ENCODE data around the gene B3GNT4.
"Not testable (repeated sequence)": the region's sequence is repeated elsewhere in the genome, so short reads cannot be mapped to it uniquely, and the experiment has no call there.

B3GNT4 gene

DNA sequence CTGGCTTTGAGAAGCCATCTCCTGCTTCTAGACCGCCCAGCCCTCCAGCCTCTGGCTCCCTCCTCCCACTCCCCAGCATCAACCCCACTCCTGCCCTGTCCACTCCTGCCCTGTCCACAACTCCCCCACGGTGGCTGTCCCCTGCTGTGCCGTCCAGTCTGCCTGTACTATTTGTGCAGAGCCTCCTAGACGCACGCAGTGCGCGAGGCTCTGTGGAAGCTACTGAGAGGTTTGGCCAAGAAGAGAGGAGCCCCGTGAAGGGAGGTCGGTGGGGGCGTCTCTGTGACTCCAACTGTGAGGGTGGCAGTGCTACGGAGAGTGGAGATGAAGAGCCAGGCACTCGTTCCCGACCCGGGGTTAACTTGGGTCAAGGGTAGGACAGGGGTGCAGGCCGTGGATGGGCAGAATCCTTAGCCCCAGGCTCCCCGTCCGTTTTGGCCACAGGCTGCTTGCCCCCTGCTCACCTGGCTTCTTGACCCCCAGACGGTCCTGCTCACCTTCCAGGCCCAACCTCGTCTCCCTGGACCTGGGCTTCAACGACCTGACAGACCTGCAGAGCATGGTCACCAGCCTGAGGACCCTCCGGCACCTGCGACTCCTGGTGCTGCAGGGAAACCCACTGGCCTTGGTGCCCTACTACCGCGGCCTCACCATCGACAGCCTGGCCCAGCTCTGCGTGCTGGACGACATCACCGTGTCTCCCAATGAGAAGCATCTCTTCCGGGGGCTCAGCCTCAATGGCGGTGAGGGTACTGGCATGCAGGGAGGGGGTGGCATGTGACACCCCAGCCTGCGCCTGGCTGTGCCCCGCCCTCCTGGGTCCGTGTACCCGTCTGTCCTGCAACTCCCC is 13.7 kb upstream of the B3GNT4 start:
- no peak for DNase-seq

DNA sequence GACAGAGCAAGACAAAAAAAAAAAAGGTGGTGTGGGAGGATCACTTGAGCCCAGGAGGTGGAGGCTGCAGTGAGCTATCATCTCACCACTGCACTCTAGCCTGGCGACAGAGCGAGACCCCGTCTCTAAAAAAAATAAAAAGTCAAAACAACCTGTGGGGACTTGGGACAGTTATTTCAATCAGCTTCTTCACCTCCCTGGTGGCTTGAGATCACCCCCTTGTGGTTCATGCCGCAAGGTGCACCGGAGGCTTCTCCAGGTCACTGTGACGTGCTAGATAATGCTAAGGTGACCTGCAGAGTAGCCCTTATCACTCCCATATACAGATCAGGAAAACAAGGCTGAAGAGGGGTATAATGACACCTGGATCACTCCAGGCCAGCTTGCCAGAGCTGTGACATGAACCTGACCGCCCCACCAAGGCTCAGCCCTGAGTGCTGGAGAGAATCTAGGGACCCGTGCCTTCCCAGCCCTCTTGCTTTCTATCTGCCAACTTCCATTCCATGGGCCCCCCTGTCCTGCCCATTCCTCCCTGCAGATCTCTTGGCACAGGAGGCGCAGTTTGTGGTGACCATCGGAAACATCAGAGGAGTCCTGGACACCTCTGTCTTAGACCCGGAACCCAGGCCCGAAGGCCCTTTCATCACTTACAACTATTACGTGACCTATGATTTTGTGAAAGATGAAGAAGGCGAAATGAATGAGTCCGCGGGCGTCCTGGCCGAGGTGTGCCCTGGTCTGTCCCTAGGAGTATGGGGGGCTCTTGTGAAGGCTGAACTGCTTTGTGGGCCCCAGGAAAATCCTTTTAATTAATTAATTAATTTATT is 12.5 kb upstream of the B3GNT4 start:
- DNase-seq: peak; percentile 19

DNA sequence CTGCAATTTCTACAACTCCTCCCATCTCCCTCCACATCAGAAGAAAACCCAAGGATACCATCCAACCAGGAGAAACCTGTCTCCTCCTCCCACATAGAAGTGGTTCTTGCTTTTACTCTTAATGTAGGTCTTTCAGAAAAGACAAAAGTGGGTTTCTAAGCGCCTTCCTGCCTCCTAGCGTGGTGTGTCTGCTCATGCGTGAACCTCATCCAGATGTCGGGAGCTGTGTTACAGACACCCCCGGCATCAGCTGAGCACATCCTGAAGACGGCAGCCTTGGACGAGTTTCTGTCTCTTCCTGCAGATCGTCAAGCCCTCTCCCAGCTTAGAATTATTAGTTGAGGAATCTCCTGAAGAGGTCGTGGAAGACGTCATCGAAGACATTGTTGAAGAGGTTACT is 11.1 kb upstream of the B3GNT4 start:
- no peak for DNase-seq

DNA sequence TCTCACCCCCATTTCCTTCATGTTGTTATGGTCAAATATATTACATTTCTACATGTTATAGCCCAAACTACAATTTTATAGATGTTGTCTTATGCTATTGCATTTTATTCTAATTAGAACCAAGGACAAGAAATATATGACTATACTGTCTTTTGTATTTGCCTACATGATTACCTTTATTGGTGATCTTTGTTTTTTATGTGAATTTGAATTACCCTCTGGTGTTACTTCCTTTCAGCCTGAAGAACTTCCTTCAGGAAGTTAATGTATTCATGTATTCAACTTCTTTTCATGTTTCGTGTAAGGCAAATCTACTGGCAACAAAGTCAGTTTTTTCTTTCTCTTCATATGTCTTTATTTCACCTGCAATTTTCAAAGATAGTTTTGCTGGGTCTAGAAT is 8.7 kb upstream of the B3GNT4 start:
- no peak for DNase-seq

DNA sequence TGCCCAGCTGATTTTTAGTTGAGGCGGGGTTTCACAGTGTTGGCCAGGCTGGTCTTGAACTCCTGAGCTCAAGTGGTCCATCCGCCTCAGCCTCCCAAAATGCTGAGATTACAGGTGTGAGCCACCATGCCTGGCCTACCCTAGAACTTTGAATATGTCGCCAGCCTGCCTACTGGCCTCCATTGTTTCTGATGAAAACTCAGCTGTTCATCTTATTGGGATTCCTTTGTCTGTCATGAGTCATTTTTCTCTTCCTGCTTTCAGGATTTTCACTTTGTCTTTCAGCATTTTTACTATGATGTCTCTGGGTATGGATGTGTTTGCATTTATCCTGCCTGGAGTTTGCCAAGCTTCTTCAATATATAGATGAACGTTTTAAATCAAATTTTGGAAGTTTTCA is 8.1 kb upstream of the B3GNT4 start:
- no peak for DNase-seq

DNA sequence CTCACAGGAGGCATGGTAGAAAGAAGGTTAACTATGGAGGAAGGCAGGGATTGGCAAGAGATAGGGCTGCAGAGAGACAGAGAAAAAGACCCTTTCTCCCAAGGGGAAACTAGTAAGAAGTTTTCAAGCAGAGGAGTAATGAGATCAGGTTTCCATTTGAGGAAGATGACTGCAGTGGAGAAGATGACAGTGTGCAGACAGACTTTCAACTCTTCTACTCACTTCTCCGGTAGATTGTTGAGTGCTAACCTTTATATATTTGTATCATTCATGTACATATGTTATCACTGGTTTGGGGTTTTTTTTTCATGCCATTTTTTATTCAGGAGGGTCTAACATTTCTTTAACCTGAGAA is 5.9 kb upstream of the B3GNT4 start:
- DNase-seq: no peak

DNA sequence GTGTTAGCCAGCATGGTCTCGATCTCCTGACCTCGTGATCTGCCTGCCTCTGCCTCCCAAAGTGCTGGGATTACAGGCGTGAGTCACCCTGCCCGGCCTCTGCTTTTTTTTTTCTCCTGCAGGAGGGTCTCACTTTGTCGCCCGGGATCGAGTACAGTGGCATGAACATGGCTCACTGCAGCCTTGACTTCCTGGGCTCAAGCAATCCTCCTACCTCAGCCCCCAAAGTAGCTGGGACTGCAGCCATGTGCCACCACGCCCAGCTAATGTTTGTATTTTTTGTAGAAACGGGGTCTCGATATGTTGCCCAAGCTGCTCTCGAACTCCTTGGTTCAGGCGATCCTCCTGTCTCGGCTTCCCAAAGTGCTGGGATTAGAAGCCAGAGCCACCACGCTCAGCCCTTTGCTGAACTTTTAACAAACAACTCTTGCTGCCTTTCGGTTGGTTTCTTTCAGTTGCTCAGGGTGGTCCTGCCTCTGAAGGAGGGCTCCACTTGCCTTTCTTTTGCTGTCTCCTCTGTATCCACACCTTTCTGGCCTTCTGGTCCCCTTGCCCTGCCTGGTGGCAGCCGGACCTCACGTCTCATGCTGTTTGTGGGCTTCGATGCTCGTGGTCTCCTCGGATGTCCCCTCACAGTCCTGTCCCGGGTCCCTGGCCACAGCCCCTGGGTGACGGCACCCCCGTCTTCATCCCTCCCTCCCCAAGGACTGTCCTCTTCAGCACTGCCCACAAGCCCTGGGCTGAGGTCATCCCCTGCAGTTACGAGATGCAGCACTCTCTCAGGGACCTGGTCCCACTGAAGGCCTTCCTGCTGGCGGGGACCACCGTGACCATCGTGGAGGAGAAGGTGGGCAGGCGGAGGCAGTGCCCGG is 3.8 kb upstream of the B3GNT4 start:
- DNase-seq: no peak

DNA sequence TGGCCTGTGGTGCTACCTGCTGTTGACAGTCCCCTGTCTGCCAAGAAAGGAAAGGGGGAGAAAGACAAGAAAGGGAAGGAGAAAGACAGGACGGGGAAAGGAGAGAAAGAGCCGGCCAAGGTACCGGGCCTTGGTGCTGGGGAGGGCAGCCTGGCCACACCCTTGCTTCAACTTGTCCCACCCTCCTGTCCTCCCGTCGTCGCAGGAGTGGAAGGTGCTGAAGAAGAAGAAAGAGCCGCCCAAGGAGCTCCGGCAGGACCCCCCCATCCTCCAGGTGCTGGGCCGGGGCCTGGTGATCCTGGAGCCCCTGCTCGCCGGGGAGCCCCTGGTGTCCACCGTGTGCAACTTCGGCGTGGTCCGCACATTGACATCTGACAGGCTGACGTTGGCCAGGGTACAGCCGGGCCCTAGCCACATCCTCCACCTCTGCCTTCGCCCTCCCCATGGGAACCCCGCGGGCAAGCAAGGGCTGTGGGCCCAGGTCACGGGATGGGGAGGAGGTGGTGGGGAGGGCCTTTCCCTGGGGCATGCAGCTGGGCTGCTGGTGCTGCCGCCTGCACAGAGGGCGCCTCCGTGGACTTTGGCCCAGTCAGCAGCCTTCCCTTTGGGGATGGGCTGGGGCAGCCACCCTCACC is 2.9 kb upstream of the B3GNT4 start:
- DNase-seq: no peak

DNA sequence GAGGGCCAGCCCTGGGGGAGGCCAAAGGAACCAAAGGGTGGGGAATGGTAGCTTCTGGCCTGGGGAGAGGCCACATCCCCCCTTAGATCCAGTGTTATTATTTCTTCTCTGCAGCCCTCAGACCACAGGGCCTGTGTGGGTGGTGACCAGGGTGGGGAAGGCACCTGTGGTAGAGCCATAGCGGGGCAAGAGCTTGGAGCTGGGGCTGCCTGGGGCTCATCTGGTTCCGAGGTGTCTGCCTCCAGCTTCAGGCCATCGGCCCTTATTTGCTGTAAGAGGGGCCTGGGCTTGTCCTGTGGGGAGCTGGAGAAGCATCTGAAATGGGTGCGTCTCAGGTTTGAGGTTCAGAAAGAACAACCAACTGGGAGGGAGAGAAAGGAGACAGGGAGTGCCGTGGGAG is 2.1 kb upstream of the B3GNT4 start:
- no peak for DNase-seq

DNA sequence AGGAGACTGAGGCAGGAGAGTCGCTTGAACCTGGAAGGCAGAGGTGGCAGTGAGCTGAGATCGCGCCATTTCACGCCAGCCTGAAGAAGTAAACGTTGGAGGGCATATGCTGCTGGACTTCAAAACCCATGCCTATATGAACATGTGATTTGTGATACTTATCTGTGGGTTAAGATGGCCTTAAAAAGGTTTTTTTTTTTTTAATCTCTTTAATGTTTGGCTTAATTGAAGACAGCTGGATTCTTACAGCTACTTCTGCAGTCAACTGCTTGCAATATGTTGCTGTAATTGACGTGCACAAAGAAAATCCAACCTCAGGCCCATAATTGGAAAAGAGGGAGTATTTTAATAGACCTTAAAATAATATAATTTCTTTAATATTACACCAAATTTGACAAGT is 1.5 kb upstream of the B3GNT4 start:
- DNase-seq: no peak

DNA sequence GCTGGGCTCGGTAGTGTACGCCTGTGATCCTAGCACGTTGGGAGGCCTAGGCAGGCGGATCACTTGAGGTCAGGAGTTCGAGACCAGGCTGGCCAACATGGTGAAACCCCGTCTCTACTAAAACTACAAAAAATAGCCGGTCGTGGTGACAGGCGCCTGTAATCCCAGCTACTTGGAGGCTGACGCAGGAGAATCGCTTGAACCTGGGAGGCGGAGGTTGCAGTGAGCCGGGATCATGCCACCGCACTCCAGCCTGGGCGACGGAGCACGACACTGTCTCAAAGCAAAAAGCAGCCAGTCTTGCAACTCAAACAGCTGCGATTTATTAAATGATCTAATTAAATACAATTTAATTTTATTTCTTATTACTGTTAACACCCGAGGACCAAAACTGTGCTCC is 698 bp upstream of the B3GNT4 start:
- DNase-seq: not testable (repeated sequence)

DNA sequence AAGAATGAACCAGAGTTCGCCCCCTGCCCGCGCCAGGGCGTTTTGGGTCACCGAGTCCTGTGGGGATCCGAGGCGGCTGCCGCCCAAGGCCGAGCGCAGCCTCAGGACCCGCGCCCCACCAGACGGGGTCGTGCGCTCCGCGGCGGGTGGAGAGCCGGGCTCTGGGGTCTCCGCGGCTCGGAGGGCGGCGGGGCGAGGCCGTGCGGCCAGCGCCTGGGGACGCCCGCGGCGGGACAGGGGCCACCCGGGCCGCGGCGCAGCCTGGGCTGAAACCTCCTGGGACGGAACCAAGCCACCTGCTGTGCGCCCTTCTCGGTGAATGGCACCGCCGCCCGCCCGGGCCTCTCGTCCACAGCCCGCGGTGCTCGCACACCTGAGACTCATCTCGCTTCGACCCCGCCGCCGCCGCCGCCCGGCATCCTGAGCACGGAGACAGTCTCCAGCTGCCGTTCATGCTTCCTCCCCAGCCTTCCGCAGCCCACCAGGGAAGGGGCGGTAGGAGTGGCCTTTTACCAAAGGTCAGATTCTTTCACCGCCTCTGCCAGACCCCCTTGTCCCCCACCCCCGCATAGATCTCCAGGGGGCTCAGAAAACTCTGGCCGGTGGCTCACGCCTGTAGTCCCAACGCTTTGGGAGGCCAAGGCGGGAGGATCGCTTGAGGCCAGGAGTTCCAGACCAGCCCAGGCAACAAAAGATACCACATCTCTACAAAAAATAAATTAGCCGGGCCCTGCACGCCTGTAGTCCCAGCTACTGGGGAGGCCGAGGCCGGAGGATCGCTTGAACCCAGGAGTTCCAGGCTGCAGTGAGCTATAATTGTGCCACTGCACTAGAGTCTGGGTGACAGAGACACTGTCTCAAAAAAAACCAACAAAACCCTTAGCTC is 901 bp downstream of the B3GNT4 start:
- DNase-seq: peak; percentile 13

DNA sequence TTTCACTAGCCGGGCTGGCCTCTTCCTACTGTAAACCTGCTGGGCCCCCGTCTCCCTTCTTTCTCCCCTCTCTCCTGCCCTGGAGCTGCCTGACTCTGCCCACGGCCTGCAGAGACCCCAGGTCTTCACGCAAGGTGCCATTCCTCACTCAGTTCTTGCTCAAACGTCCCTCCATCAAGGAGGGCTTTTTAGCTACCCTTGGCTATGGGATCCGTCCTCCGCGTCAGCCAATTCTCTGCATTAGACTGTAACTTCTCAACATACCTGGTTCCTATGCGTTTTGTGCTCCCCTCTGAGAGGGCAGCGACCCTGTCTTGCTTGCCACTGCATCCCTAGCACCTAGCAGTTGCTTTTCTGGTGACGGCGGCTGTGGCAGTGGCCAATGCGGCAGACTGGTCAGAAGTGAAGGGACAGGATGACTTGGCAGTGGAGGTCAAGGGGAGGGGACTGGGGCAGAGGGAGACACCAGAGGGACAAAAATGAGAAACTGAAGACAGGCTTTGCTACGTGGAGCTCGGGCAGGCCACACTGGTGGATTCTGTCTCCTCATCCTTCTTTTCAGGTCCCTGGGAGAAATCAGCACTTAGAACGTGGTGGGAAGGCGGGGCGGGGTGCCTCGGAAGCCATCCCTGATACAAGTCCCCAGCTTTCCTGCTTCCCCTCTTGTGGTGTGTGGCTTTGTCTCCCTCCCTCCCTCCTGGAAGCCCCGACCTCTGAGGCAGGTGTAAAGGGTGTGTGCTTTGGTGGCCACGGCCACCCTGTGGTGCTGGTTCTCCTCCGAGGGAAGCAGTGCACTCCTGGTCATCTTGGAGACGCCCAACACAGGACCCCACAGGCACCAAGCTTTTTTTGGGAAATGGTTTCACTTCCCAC is 1.8 kb downstream of the B3GNT4 start:
- no peak for DNase-seq

DNA sequence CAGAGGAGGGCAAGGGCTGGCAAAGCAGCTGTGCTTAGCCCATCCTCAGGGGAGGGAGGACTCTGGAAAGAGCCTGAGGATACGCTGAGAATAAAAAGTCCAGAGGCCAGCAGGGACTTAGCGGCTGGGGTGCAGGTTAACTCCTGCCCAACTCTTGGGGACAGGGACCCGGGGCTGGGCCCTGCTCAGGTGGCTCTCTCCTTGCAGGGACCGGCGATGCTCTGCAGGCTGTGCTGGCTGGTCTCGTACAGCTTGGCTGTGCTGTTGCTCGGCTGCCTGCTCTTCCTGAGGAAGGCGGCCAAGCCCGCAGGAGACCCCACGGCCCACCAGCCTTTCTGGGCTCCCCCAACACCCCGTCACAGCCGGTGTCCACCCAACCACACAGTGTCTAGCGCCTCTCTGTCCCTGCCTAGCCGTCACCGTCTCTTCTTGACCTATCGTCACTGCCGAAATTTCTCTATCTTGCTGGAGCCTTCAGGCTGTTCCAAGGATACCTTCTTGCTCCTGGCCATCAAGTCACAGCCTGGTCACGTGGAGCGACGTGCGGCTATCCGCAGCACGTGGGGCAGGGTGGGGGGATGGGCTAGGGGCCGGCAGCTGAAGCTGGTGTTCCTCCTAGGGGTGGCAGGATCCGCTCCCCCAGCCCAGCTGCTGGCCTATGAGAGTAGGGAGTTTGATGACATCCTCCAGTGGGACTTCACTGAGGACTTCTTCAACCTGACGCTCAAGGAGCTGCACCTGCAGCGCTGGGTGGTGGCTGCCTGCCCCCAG is 2.8 kb downstream of the B3GNT4 start:
- no peak for DNase-seq

DNA sequence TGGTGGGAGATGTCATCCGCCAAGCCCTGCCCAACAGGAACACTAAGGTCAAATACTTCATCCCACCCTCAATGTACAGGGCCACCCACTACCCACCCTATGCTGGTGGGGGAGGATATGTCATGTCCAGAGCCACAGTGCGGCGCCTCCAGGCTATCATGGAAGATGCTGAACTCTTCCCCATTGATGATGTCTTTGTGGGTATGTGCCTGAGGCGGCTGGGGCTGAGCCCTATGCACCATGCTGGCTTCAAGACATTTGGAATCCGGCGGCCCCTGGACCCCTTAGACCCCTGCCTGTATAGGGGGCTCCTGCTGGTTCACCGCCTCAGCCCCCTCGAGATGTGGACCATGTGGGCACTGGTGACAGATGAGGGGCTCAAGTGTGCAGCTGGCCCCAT is 3.5 kb downstream of the B3GNT4 start:
- no peak for DNase-seq

DNA sequence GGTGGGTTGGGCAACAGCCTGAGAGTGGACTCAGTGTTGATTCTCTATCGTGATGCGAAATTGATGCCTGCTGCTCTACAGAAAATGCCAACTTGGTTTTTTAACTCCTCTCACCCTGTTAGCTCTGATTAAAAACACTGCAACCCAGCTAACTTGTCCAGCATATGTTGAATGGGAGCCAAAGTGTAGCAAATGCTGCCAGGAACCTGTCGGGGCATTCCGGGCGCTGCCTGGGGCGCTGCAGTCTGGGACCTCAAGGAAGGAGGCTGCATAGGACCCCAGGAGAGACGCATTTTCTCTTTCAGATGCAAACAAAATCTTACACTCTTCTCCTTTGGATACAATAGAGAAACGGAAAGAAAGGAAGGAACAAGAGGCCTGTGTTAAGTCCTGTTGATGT is 3.9 kb downstream of the B3GNT4 start:
- no peak for DNase-seq

DNA sequence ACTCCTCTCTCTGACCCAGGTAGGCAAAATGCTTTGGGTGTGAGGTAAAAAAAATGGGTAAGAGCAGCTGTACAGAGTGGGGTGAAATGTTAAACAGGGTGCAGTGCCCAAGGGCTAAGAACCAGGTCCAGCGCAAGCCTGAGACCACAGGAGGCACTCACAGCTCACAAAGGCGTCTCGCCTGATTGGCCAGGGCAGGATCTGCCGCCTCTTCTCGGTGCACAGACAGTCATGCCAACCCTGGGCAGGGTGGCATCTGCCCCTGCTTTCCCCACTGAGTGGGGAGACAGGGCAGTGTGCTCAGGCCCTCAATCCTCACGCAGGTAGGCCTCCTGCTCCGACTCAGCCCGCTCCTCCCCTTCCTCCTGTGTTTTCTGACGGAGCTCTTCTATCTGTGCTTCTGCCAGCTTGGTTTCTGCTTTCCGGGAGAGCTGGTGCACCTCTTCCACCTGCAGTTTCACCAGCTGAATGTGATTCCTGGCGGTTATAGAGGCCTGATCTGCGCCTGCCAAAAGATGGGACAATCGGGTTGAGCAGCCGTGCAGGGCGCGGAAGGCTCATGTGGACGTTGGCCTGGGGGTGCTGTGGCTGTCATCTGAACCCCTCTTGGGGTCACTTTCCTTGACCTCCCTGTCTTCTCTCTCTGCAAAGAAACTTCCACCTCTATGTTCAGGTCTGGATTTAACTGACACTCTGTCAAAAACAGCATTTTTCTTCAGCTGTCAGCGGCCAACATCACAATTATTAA is 4.7 kb downstream of the B3GNT4 start:
- no peak for DNase-seq

DNA sequence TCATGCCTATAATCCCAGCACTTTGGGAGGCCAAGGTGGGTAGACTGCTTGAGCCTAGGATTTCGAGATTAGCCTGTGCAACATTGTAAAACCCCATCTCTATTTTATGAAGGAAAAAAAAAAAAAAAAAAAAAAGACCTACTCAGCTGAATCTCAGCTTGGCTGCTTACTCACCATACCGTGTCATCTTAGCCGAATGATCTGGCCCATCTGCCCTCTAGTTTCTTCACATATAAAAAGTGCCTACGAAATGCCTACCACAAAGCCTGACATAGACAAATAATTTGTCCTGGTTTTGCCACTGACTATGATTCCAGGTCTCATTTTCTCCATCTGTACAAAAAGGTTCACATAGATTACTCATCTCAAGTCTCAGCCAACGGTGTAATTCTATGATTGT is 12.3 kb downstream of the B3GNT4 start:
- no peak for DNase-seq

DNA sequence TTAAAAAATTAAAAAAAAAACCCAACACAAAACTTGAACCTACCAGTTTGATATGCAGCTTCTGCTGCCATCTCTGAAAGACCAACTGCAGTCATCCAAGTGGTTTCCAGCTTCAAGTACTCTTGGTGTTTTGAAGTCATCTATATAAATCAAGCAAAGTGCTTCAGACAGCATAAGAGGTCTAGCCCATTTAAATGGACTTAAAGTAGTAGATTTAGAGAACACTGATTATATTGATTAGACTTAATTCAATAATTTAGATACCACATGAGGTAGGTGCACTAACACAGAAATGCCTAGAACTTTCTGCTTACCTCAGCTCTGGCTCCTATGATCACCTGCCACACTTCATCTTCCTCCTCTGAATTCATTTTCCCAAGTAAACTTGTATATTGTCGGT is 12.9 kb downstream of the B3GNT4 start:
- no peak for DNase-seq

Measured in NCI-H526 treated with DMSO at 0.1 percent for 48 hours (cell line).